AG04450 (cell line): Measurements from ENCODE around the gene PML. TPM values are rescaled to one million over a fixed set of nuclear protein-coding genes. Genes with fewer than 3 reads are reported as not detected.

Experiments used
- CTCF ChIA-PET: fragments of 300-600, 350-600 bp; formaldehyde crosslinking; extraction: SDS; loops from one replicate; lab custom pipeline; 2022; ENCODE audit warnings: antibody characterized with exemption, inconsistent platforms; lab: Charles Lee
- POLR2A ChIA-PET: fragments of 350-600 bp; formaldehyde crosslinking; extraction: SDS; loops from one replicate; lab custom pipeline; 2021; ENCODE audit warnings: antibody characterized with exemption, inconsistent platforms; lab: Yijun Ruan, JAX
- DNase-seq: peaks from one replicate; pipeline ENCODE4 v3.0.0-alpha.2; 2011; ENCODE audit warnings: low read depth, low spot score
- H3K27ac ChIP-seq: one replicate; pipeline ENCODE4 v1.5.1; 2012; ENCODE audit warnings: low read depth, low read length, control low read depth
- H3K27me3 ChIP-seq: one replicate; pipeline ENCODE4 v1.6.0; 2012; ENCODE audit warnings: low read length; ENCODE audit not compliant: control insufficient read depth, insufficient read depth
- H3K4me3 ChIP-seq: 2 replicates; pipeline ENCODE4 v1.5.1; 2011; ENCODE audit warnings: mild to moderate bottlenecking, low read depth, low read length, control low read depth
- H3K9me3 ChIP-seq: 2 replicates; pipeline ENCODE4 v1.5.1; 2012; ENCODE audit warnings: low read length; ENCODE audit not compliant: control insufficient read depth, insufficient read depth
- CTCF ChIP-seq: IDR thresholded peaks from 2 replicates; pipeline ENCODE4 v1.5.1; 2011; ENCODE audit warnings: low read depth, low read length, control low read depth, inconsistent platforms
- polyA plus RNA-seq: library from polyadenylated mRNA; depleted of rRNA; stranded (reverse); fragments of >200 nt; gene quantifications from 2 replicates; pipeline ENCODE4 v1.2.3, GENCODE V29; 2011

PML gene
- polyA plus RNA-seq, 1 experiment: 7.6 TPM

- no peak for DNase-seq
- CTCF ChIA-PET: interaction anchor here (0.8 to 1.4 kb wide), 4 partner anchors 16 to 59 kb away, joined by 3 to 7 read pairs (median 4); no protein-coding TSS in a partner anchor
- no peak for TF ChIP-seq CTCF
- Histone ChIP-seq H3K4me3 (no peak overlapping the region), H3K9me3 (no peaks in the 10 kb centered on the region), H3K27me3 (no peaks in the 10 kb centered on the region), H3K27ac (no peak overlapping the region)
- POLR2A ChIA-PET: no interaction called here
Measured at GRCh38 chr15:74032046-74032445, 37.5 kb downstream of the PML start.

DNA sequence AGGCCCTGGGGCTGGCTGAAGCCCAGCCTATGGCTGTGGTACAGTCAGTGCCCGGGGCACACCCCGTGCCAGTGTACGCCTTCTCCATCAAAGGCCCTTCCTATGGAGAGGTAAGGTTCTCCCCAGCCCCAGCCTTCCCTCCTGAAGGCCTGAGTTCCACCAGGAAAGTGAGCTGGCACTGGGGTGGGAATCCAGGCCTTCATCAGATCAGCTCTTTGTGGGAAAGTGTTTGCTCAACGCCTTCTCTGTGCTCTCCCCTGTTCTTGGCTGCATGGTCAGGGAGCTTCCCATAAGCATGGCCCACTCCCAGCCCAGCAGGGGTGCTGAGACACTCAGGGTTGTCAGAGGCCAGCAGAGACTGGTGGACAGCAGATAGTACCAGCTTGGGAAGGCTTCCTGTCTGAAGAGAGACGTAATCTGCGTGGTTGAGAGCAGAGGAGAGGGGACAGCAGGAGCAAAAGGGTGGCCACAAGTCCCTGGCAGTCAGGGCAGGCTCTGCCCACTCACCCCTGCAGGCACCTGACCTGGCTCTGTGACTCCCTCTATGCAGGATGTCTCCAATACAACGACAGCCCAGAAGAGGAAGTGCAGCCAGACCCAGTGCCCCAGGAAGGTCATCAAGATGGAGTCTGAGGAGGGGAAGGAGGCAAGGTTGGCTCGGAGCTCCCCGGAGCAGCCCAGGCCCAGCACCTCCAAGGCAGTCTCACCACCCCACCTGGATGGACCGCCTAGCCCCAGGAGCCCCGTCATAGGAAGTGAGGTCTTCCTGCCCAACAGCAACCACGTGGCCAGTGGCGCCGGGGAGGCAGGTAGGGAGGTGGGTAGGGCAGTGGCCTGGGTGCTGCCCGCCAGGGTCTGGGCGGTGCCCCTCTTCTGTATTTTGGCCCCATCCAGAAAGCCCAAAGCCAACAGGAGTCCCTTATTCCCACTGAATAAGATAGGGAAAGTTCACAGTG lies 38.4 kb downstream of the PML start:
- DNase-seq: no peak
- Histone ChIP-seq H3K27me3 (no peaks in the 10 kb centered on the region), H3K4me3 (no peak overlapping the region), H3K27ac (no peak overlapping the region), H3K9me3 (no peaks in the 10 kb centered on the region)
- POLR2A ChIA-PET: no interaction called here
- no peak for TF ChIP-seq CTCF
- CTCF ChIA-PET: interaction anchor here (0.8 to 1.4 kb wide), 4 partner anchors 16 to 60 kb away, joined by 3 to 7 read pairs (median 4); no protein-coding TSS in a partner anchor

GRCh38 chr15:74034206-74034755 lies 39.8 kb downstream of the PML start:
- no peak for DNase-seq
- no peak overlapping the region for H3K27ac ChIP-seq
- no peaks in the 10 kb centered on the region for H3K9me3 ChIP-seq
- no peaks in the 10 kb centered on the region for H3K27me3 ChIP-seq
- no peak for TF ChIP-seq CTCF
- no peak overlapping the region for H3K4me3 ChIP-seq
- POLR2A ChIA-PET: no interaction called here
- CTCF ChIA-PET: interaction anchor here (1.4 to 1.8 kb wide), 2 partner anchors 10 to 61 kb away, joined by 4 to 10 read pairs; no protein-coding TSS in a partner anchor

- Histone ChIP-seq H3K27me3 (no peaks in the 10 kb centered on the region), H3K27ac (no peak overlapping the region), H3K4me3 (no peak overlapping the region), H3K9me3 (no peaks in the 10 kb centered on the region)
- TF ChIP-seq CTCF: no peak
- POLR2A ChIA-PET: no interaction called here
- CTCF ChIA-PET: interaction anchor here (0.7 to 5.9 kb wide), 7 partner anchors 11 to 62 kb away, joined by 3 to 163 read pairs (median 8); no protein-coding TSS in a partner anchor
- DNase-seq: no peak
Measured at GRCh38 chr15:74035121-74036017, 40.9 kb downstream of the PML start.
